Measurements from ENCODE around the gene CD53.
"Not testable (repeated sequence)": the region's sequence is repeated elsewhere in the genome, so short reads cannot be mapped to it uniquely, and the experiment has no call there.

Gene CD53

GRCh38 chr1:110872745-110873720, at the start of gene CD53:
CD53 (plus strand) TSS chr1:110873148; CDS start chr1:110891409, 18,261 bp downstream.
- peaks cover 0 to 13% (median 3%) of the 10 kb centered on the region in 5 donors for H3K9me3 ChIP-seq (ENCODE audit: control insufficient read depth in 5 of 5, low read length in 5 of 5)
- no peaks in the 10 kb centered on the region for H3K36me3 ChIP-seq (ENCODE audit: control insufficient read depth in 5 of 5, insufficient read depth in 5 of 5, low read length in 5 of 5)
- peak within 1 kb of the TSS; percentile 14 for H3K27ac ChIP-seq (ENCODE audit: low read depth, low read length)
- peaks cover 0 to 10% (median 0%) of the 10 kb centered on the region in 5 donors for H3K4me1 ChIP-seq (ENCODE audit: control insufficient read depth in 5 of 5, insufficient read depth in 5 of 5, low read length in 5 of 5)
- peak within 1 kb of the TSS; percentile 42 to 67 (median 57) for H3K4me3 ChIP-seq (ENCODE audit: low read depth in 1 of 5, low read length in 5 of 5)
- peak within 1 kb of the TSS in 3 of 5 donors; percentile 56 to 71 (median 66) for H3K9ac ChIP-seq (ENCODE audit: low read length in 5 of 5)
- no peaks in the 10 kb centered on the region for H3K27me3 ChIP-seq (ENCODE audit: control insufficient read depth in 5 of 5, insufficient read depth in 4 of 5, low read length in 5 of 5)

GRCh38 chr1:110824192-110824591, 48.8 kb upstream of the CD53 start:
- Histone ChIP-seq H3K36me3 (ENCODE audit: control insufficient read depth in 5 of 5, insufficient read depth in 5 of 5, low read length in 5 of 5) (no peaks in the 10 kb centered on the region), H3K9ac (ENCODE audit: low read length in 5 of 5) (no peak overlapping the region), H3K4me1 (ENCODE audit: control insufficient read depth in 5 of 5, insufficient read depth in 5 of 5, low read length in 5 of 5) (no peaks in the 10 kb centered on the region), H3K4me3 (ENCODE audit: low read depth in 1 of 5, low read length in 5 of 5) (no peak overlapping the region), H3K9me3 (ENCODE audit: control insufficient read depth in 5 of 5, low read length in 5 of 5) (no peaks in the 10 kb centered on the region), H3K27ac (ENCODE audit: low read depth, low read length) (no peak overlapping the region), H3K27me3 (ENCODE audit: control insufficient read depth in 5 of 5, insufficient read depth in 4 of 5, low read length in 5 of 5) (peaks cover 0 to 10% (median 6%) of the 10 kb centered on the region in 5 donors)

GRCh38 chr1:110829955-110830553, 42.9 kb upstream of the CD53 start:
- Histone ChIP-seq H3K9me3 (ENCODE audit: control insufficient read depth in 5 of 5, low read length in 5 of 5) (no peaks in the 10 kb centered on the region), H3K4me3 (ENCODE audit: low read depth in 1 of 5, low read length in 5 of 5) (no peak overlapping the region), H3K9ac (ENCODE audit: low read length in 5 of 5) (no peak overlapping the region), H3K27ac (ENCODE audit: low read depth, low read length) (no peak overlapping the region), H3K4me1 (ENCODE audit: control insufficient read depth in 5 of 5, insufficient read depth in 5 of 5, low read length in 5 of 5) (no peaks in the 10 kb centered on the region), H3K36me3 (ENCODE audit: control insufficient read depth in 5 of 5, insufficient read depth in 5 of 5, low read length in 5 of 5) (no peaks in the 10 kb centered on the region), H3K27me3 (ENCODE audit: control insufficient read depth in 5 of 5, insufficient read depth in 4 of 5, low read length in 5 of 5) (peaks cover 0 to under 1% (median 0%) of the 10 kb centered on the region in 5 donors)

GRCh38 chr1:110833779-110834178, 39.2 kb upstream of the CD53 start:
- H3K27me3 ChIP-seq (ENCODE audit: control insufficient read depth in 5 of 5, insufficient read depth in 4 of 5, low read length in 5 of 5); H3K27ac ChIP-seq (ENCODE audit: low read depth, low read length); H3K9me3 ChIP-seq (ENCODE audit: control insufficient read depth in 5 of 5, low read length in 5 of 5); H3K9ac ChIP-seq (ENCODE audit: low read length in 5 of 5); H3K36me3 ChIP-seq (ENCODE audit: control insufficient read depth in 5 of 5, insufficient read depth in 5 of 5, low read length in 5 of 5); H3K4me1 ChIP-seq (ENCODE audit: control insufficient read depth in 5 of 5, insufficient read depth in 5 of 5, low read length in 5 of 5); H3K4me3 ChIP-seq (ENCODE audit: low read depth in 1 of 5, low read length in 5 of 5): not testable (repeated sequence)

GRCh38 chr1:110846861-110847260, 26.1 kb upstream of the CD53 start:
- Histone ChIP-seq H3K27ac (ENCODE audit: low read depth, low read length) (no peak overlapping the region), H3K9ac (ENCODE audit: low read length in 5 of 5) (no peak overlapping the region), H3K4me1 (ENCODE audit: control insufficient read depth in 5 of 5, insufficient read depth in 5 of 5, low read length in 5 of 5) (no peaks in the 10 kb centered on the region), H3K9me3 (ENCODE audit: control insufficient read depth in 5 of 5, low read length in 5 of 5) (no peaks in the 10 kb centered on the region), H3K36me3 (ENCODE audit: control insufficient read depth in 5 of 5, insufficient read depth in 5 of 5, low read length in 5 of 5) (no peaks in the 10 kb centered on the region), H3K4me3 (ENCODE audit: low read depth in 1 of 5, low read length in 5 of 5) (no peak overlapping the region), H3K27me3 (ENCODE audit: control insufficient read depth in 5 of 5, insufficient read depth in 4 of 5, low read length in 5 of 5) (peaks cover 0 to 3% (median 0%) of the 10 kb centered on the region in 5 donors)

- Histone ChIP-seq H3K9ac (ENCODE audit: low read length in 5 of 5) (no peak overlapping the region), H3K4me3 (ENCODE audit: low read depth in 1 of 5, low read length in 5 of 5) (no peak overlapping the region), H3K4me1 (ENCODE audit: control insufficient read depth in 5 of 5, insufficient read depth in 5 of 5, low read length in 5 of 5) (no peaks in the 10 kb centered on the region), H3K36me3 (ENCODE audit: control insufficient read depth in 5 of 5, insufficient read depth in 5 of 5, low read length in 5 of 5) (no peaks in the 10 kb centered on the region), H3K27me3 (ENCODE audit: control insufficient read depth in 5 of 5, insufficient read depth in 4 of 5, low read length in 5 of 5) (no peaks in the 10 kb centered on the region), H3K27ac (ENCODE audit: low read depth, low read length) (no peak overlapping the region), H3K9me3 (ENCODE audit: control insufficient read depth in 5 of 5, low read length in 5 of 5) (no peaks in the 10 kb centered on the region)
These were observed 22.8 kb upstream of the CD53 start for GRCh38 chr1:110850145-110850544.

- H3K4me3 ChIP-seq (ENCODE audit: low read depth in 1 of 5, low read length in 5 of 5), result no peak overlapping the region
- H3K9ac ChIP-seq (ENCODE audit: low read length in 5 of 5), result no peak overlapping the region
- no peak overlapping the region for H3K27ac ChIP-seq (ENCODE audit: low read depth, low read length)
- no peaks in the 10 kb centered on the region for H3K9me3 ChIP-seq (ENCODE audit: control insufficient read depth in 5 of 5, low read length in 5 of 5)
- H3K27me3 ChIP-seq (ENCODE audit: control insufficient read depth in 5 of 5, insufficient read depth in 4 of 5, low read length in 5 of 5), result no peaks in the 10 kb centered on the region
- H3K4me1 ChIP-seq (ENCODE audit: control insufficient read depth in 5 of 5, insufficient read depth in 5 of 5, low read length in 5 of 5), result no peaks in the 10 kb centered on the region
- H3K36me3 ChIP-seq (ENCODE audit: control insufficient read depth in 5 of 5, insufficient read depth in 5 of 5, low read length in 5 of 5), result no peaks in the 10 kb centered on the region
These were observed 22.3 kb upstream of the CD53 start for GRCh38 chr1:110850627-110851026.

GRCh38 chr1:110853135-110853534, 19.8 kb upstream of the CD53 start:
- Histone ChIP-seq H3K9me3 (ENCODE audit: control insufficient read depth in 5 of 5, low read length in 5 of 5) (no peaks in the 10 kb centered on the region), H3K27me3 (ENCODE audit: control insufficient read depth in 5 of 5, insufficient read depth in 4 of 5, low read length in 5 of 5) (no peaks in the 10 kb centered on the region), H3K4me3 (ENCODE audit: low read depth in 1 of 5, low read length in 5 of 5) (no peak overlapping the region), H3K36me3 (ENCODE audit: control insufficient read depth in 5 of 5, insufficient read depth in 5 of 5, low read length in 5 of 5) (no peaks in the 10 kb centered on the region), H3K4me1 (ENCODE audit: control insufficient read depth in 5 of 5, insufficient read depth in 5 of 5, low read length in 5 of 5) (no peaks in the 10 kb centered on the region), H3K9ac (ENCODE audit: low read length in 5 of 5) (no peak overlapping the region), H3K27ac (ENCODE audit: low read depth, low read length) (no peak overlapping the region)

- H3K27me3 ChIP-seq (ENCODE audit: control insufficient read depth in 5 of 5, insufficient read depth in 4 of 5, low read length in 5 of 5), result peaks cover 0 to 2% (median 0%) of the 10 kb centered on the region in 5 donors
- no peak overlapping the region for H3K9ac ChIP-seq (ENCODE audit: low read length in 5 of 5)
- H3K4me3 ChIP-seq (ENCODE audit: low read depth in 1 of 5, low read length in 5 of 5), result no peak overlapping the region
- no peaks in the 10 kb centered on the region for H3K9me3 ChIP-seq (ENCODE audit: control insufficient read depth in 5 of 5, low read length in 5 of 5)
- no peak overlapping the region for H3K27ac ChIP-seq (ENCODE audit: low read depth, low read length)
- no peaks in the 10 kb centered on the region for H3K4me1 ChIP-seq (ENCODE audit: control insufficient read depth in 5 of 5, insufficient read depth in 5 of 5, low read length in 5 of 5)
- H3K36me3 ChIP-seq (ENCODE audit: control insufficient read depth in 5 of 5, insufficient read depth in 5 of 5, low read length in 5 of 5), result no peaks in the 10 kb centered on the region
These were observed 16.5 kb upstream of the CD53 start for GRCh38 chr1:110856410-110856809.
